Adrenal gland (tissue), 5 donors: ENCODE data around the gene LMNB1.

Source experiments
- POLR2A ChIP-seq, 2 donors: fragments of 450-650 bp; IDR thresholded peaks; one replicate each; pipeline ENCODE4 v1.6.1; 2017; ENCODE audit warnings: antibody characterized with exemption in 2 of 2, mild to moderate bottlenecking in 2 of 2, moderate library complexity in 1 of 2
- TF ChIP-seq, protein P1 (sequence below), 6 experiments: fragments of 450-650 bp in 4 of 6; fragments of 200-600 bp in 2 of 6; sonication (generic) in 1 of 6; IDR thresholded peaks; 1 replicate in 5 of 6; 2 replicates in 1 of 6; pipeline versions ENCODE4 v1.5.1 to v1.8.0; 2016 to 2021; ENCODE audit warnings: antibody characterized with exemption in 6 of 6, mild to moderate bottlenecking in 2 of 6, moderate library complexity in 1 of 6
- donor health status: DM: no; HTN: no; CAD: no.

DNA sequence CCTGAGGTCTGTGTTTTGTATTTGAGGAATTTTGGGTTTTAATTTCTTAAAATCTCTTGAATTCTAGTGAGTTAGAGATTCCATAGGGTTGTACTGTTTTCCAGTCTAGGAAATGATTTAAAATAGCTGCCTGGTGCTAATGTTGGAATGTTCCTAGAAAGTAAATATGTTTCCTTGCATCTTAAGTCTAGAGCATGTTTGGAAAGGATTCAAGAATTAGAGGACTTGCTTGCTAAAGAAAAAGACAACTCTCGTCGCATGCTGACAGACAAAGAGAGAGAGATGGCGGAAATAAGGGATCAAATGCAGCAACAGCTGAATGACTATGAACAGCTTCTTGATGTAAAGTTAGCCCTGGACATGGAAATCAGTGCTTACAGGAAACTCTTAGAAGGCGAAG is 41.8 kb downstream of the LMNB1 start:
- TF ChIP-seq, protein P1, sequence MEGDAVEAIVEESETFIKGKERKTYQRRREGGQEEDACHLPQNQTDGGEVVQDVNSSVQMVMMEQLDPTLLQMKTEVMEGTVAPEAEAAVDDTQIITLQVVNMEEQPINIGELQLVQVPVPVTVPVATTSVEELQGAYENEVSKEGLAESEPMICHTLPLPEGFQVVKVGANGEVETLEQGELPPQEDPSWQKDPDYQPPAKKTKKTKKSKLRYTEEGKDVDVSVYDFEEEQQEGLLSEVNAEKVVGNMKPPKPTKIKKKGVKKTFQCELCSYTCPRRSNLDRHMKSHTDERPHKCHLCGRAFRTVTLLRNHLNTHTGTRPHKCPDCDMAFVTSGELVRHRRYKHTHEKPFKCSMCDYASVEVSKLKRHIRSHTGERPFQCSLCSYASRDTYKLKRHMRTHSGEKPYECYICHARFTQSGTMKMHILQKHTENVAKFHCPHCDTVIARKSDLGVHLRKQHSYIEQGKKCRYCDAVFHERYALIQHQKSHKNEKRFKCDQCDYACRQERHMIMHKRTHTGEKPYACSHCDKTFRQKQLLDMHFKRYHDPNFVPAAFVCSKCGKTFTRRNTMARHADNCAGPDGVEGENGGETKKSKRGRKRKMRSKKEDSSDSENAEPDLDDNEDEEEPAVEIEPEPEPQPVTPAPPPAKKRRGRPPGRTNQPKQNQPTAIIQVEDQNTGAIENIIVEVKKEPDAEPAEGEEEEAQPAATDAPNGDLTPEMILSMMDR (IDR thresholded peaks at IDR 0.05) = no peak
- TF ChIP-seq POLR2A (IDR thresholded peaks at IDR 0.05) = no peak
